ENCODE measurements around the gene IMPG2. TPM values are rescaled to one million over a fixed set of nuclear protein-coding genes. Genes with fewer than 3 reads are reported as not detected.

IMPG2 gene
- total RNA-seq, 1 donor from 2014 or later = 3.3 TPM

DNA sequence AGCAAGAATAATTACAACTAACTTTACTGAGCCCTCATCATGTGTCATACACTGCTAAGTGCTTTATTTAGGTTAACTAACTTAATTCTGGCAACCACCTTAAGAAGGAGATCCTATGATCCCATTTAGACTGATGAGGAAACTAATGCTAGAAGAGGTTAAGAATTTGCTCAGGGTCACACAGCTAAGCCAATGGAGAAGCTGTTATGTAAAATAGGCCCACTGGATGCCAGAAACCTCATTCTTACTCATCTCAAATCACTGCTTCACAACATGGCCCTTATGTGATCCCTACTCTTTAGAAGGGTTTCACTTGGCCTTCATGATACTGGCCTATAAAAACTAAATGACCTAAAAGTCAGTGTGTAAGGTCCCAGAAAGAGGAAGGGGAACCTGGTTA is 41.2 kb downstream of the IMPG2 start:
- DNase-seq (ENCODE audit: low spot score in 2 of 2) (no peak), FAIRE-seq (no peak)

DNA sequence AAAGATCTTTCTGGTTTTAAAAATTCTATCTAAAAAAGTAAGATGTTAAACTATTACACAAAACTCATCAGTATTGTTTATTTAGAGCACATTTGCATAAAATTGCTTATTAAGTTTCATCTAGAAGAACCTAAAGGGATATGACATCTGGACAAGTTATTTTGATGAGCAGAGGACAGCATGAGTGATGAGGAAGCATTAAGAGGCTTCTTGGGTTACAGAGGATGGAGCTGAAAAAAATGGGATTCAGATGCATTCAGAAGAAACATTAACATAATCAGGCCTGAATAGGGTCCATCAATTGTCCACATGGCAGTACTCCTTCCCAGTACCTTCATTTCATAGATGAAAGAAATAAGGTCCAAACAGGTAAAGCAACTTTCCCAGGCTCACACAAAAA is 41.6 kb downstream of the IMPG2 start:
- DNase-seq (ENCODE audit: low spot score in 2 of 2) = no peak
- no peak for FAIRE-seq

DNA sequence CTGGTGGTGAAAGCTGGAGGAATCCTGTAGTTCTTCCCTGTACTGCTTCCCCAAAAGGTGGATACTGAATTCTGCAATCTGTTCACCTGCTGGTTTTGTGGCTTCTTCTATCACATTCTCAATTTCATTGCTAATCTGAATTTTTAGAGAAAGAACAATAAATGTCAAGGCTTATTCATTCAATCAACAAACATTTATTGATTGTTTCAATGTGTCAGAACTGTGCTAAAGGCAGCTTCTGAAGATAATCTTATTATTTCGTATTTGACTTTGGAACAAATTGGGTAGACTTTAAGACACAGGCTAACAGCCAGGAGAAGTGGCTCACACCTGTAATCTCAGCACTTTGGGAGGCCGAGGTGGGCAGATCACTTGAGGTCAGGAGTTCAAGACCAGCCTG is 46.8 kb downstream of the IMPG2 start:
- FAIRE-seq (no peak), DNase-seq (ENCODE audit: low spot score in 2 of 2) (no peak)

DNA sequence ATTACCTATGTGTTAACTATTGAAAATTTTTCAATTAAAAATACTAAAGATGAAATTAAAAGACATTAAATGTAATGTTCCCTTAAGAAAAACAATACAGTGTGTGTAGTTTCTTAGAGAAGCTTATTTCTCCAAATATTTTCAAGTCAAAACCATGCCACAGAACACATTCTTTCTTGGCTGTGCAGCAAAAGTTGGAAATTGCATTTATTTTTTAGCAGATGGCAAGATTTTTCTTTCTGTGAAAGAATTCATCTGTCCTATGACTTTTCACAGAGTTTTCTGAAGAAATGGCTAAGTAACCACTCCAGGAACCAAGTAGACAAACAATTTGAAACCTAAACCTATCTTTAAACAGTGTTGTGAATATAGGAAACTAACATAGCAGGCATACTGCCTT is 47.2 kb downstream of the IMPG2 start:
- no peak for FAIRE-seq
- no peak for DNase-seq (ENCODE audit: low spot score in 2 of 2)

DNA sequence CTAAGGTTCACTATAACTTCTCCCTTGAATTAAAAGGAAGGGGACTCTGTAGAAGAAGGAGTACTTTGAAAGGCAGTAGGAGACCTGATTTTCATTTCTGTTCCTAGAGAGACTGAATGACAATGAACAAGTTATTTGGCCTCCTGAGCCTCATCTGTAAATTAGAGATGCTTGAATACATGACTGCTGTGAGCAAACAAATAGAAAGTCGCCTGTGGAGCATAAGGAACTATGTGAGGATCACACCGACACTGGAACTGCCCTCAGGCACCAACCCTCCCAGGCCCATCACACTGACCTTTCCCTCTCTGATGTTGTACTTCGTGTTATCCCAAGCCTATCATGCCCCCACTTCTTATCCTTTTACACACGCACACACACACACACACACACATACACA is 48.6 kb downstream of the IMPG2 start:
- no peak for DNase-seq (ENCODE audit: low spot score in 2 of 2)
- FAIRE-seq = no peak

DNA sequence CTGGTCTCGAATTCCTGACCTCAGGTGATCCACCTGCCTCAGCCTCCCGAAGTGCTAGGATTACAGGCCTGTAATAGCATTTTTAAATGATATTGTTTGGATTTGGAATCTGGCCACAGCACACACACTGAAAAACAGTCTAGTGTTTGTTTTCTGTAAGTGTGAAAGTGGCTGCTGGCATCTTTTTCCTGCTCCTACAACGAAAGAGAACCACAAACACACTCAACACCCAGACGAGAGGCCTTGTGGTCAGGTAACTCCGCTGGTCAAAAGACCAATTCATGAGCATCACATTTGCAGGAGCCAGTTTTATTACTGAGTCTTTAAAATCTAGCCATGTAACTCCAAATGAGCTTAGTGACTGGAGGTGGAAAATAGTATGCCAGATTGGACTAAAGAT is 50.2 kb downstream of the IMPG2 start:
- no peak for FAIRE-seq

DNA sequence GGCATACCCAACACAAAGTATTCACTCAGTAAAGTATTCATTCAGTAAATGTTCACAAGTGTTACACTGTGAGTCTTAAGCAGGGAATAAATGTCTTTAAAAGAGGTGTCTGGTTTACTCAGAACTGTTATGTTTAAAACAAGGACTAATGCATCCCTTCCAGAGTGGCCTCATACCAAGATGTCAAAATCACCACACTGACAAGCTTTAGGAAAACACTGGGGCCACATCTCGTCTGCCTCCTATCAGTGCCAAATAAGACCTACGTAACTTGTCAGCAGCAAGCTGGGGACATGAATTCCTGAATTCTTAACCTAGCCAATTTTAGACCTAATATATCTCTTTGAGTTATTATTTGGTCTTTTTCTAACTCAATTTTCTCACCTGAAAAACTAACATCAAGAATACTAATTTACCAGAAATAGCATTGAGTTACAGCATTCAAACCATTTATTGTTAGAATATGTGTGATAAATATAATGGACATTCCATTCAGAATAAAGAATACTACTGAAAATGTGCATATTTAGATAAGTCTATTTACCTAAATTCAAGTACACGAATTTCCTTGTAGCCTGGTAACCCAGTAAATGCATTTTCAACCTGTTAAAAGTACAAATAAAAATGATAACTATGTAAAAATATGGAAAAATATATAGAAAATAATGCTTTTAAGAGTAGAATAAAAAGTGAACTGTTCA is 51.3 kb downstream of the IMPG2 start:
- DNase-seq (ENCODE audit: low spot score in 2 of 2) = no peak
- FAIRE-seq = no peak

More for the DNA sequence above, 50.2 kb downstream of the IMPG2 start:
- DNase-seq (ENCODE audit: low spot score in 2 of 2) = no peak

DNA sequence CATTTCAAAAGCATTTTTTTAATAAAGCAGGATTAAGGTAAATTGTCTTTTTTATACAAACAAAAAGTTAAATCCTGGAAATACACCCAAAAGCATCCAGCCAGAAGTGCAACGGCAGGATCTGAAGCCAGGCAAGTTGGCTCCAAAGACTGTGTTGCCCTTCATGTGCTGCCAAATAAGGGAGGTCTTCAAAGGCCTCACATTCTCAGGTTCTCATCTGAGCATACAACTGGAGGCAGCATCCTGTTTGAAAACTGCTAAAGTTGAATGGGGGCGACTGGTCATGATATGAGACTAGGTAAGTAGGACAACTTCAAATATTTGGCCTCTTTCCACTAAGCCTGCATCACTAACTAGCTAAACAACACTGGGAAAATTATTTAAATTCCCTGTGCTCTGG is 52.2 kb downstream of the IMPG2 start:
- FAIRE-seq (no peak), DNase-seq (ENCODE audit: low spot score in 2 of 2) (no peak)

DNA sequence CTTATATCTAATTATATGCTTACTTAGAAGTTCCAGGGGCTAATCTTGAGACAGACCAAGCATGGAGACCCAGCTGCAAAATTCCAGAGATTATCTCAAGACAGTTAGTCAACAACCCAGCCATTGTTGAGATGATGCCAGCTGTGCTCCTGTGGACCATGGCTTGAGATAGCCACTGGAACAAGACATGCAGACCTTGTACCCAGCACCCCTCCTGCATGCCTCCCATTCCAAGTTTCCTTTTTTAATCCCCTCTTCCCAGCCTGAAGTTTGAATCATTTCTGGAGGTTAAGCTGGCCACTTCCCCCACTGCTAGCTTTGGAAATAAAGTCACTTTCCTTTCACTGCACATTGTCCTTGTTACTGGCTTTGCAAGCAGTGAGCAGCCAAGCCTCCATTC is 53.8 kb downstream of the IMPG2 start:
- FAIRE-seq (no peak), DNase-seq (ENCODE audit: low spot score in 2 of 2) (no peak)

DNA sequence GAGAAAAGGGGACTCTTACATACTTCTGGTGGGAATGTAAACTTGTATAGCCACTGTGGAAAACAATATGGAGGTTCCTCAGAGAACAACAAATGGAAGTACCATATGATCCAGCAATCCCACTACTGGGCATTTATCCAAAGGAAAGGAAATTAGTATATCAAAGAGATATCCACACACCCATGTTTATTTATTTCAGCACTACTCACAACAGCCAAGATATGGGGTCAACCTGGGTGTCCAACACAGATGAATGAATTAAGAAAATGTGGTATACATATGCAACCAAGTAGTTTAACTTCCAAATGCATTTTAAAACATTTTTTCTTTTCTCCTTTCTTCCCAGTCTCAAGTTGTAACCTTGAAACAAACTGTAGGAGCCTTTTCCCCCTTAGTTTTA is 54.3 kb downstream of the IMPG2 start:
- DNase-seq (ENCODE audit: low spot score in 2 of 2) (no peak), FAIRE-seq (no peak)

DNA sequence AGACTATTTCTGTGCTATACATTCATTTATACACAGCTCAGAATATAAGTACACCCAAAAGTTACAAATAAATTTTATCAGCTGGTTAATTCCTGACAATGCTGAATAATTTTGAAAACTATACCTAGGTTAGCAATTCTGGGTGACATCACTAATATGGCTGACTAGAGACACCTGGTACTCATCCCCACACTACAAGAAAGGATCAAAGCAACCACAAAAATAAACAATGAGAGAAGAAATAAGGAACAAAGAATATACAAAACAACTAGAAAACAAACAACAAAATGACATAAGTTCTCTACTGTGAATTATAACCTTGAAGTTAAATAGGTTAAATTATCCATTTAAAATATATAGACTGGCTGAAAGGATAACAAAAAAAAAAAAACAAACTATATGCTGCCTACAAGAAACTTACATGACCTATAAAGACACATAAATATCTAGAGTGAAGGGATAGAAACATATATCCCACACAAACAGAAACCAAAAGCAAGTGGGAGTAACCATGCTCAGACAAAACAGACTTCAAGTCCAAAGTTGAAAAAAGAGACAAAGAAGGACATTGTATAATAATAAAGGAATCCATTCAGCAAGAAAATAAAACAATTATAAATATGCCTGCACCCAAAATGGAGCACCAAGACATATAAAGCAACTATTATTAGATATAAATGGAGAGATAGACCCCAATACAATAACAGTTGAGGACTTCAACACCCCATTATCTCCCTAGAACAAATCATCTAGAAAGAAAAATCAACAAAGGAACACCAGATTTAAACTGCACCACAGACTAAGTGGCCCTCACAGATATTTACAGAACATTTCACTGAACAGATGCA is 57.8 kb downstream of the IMPG2 start:
- DNase-seq (ENCODE audit: low spot score in 2 of 2) (peak in 1 of 2 donors; percentile 3), FAIRE-seq (peak; percentile 87)

DNA sequence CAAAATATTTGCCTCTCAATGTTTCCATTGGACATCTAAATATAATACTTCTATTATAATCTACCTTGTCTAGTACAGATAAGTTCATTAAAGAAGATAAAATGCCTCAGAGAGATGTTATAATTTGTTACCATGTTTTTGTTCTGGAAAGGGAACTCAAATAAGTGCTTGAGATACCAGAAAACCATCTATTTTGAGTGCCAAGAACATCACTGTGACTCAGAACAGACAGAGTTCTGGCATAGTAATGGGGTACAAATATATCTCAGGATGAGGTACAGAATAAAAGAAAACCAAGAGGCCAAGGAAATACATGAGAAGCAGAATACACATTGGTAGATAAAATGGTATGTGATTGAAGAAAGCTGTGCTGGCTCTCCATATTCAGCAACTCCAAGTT is 58.9 kb downstream of the IMPG2 start:
- FAIRE-seq = no peak

DNA sequence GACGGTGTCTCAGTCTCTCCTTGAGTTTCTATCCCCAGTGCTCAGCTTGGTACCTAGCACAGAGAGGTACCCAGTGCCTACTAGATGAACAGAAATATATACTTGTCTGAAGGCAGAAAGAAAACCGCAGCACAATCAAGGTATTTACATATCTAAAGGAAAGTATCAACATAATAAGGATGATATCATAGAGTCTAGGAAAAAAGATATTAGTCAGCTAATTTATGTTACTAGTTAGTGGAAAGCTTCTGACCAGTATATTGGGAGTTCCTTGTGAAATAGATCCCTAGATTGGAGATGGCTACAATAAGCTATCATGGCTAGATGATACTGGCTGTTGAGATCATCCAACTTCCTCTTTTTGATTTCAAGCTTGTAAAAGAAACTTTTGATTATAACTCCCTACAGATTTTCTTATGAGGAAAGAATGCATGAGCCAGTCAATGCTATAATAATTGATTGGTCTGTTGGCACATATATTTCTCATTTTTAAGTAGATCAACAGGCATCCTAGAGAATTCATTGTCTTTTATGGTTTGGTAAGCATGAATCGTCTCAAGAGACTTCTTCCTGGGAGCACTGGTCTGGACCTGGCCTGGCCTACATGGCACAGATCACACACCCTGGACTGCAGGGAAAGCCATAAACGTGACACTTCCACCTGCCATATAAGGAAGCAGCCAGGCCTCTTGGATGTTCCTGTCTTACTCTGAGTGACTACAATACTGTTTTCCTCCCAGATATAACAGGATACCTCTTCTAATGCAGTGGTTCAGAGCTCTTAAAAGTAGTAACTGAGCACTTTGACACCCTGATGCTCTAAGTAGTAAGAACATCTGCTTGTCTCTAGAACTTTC is 60.7 kb downstream of the IMPG2 start:
- FAIRE-seq (no peak), DNase-seq (ENCODE audit: low spot score in 2 of 2) (no peak)

More for the DNA sequence above, 58.9 kb downstream of the IMPG2 start:
- DNase-seq (ENCODE audit: low spot score in 2 of 2) = no peak

DNA sequence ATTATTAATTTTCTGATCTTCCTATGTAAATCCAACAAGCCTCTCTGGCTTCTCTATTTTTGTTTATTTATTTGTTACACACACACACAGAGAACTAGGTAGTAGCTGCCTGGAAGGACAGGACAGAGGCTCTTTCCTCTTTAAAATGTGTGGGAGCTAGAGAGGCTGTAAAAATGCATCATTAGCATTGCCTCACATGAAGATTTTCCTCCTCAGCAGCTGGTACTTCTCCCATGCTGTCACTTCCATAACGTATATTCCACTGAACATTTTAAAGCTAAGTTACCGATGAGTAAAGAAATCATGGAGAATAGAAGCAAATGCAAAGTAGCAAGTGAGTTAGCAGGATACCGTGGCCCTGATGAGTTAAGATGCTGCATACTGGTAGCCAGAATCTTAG is 63.9 kb downstream of the IMPG2 start:
- no peak for DNase-seq (ENCODE audit: low spot score in 2 of 2)
- no peak for FAIRE-seq

DNA sequence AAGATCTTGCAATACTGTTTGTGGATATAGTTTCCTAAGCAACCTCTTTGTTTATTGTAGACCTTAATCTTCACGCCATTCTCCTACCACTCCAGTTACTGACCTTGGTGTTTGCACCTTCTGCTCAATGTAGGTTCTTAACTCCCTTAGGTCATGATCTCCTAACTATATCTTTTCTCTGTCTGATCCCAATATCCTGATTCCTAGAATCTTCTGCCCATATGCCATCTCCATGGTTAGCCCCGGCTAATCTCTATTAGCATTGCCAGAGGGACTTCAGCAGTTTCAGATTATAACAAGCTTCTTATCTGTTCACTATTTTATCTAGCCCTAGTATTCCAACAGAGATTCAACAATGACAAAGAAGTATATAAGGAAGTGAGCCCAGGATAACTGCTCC is 64.9 kb downstream of the IMPG2 start:
- FAIRE-seq = no peak
- DNase-seq (ENCODE audit: low spot score in 2 of 2) = no peak

DNA sequence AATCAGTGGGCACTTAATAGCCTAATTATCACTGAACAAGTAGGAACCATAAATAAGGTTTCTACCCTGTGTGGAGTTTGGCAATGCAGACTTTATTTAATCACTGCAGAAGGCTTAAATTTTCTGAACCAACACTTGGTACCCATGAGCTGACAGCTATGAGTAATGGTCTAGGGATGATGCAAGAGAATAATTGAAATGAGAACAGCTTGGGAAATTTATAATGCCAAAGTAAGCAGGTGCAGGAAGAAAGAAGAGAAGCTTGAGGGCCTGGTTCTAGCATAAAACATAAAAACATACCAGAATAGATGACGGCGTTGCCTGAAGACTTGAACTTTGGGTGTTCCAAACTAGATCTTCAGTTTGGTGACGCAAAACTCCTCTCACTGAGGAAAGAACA is 67.0 kb downstream of the IMPG2 start:
- DNase-seq (ENCODE audit: low spot score in 2 of 2) (no peak), FAIRE-seq (no peak)

DNA sequence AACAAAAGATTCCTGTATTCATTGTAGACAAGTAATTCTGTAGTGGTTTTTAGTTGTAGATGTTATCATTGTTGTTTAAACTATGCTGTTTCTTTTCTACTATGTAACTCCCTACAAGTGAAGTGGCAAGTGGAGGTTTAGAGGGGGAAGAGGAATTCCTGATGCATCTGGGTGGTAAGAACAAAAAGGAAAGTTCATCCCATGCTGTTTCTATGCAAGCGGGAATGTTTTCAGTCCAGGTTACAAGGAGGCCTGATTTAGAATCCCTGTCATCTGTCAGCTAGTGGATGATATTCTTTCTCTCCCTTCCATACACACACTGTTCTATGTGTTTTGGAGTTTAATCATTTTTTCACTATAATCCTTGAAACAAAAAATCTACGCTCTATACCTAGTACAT is 67.4 kb downstream of the IMPG2 start:
- FAIRE-seq (no peak), DNase-seq (ENCODE audit: low spot score in 2 of 2) (no peak)

DNA sequence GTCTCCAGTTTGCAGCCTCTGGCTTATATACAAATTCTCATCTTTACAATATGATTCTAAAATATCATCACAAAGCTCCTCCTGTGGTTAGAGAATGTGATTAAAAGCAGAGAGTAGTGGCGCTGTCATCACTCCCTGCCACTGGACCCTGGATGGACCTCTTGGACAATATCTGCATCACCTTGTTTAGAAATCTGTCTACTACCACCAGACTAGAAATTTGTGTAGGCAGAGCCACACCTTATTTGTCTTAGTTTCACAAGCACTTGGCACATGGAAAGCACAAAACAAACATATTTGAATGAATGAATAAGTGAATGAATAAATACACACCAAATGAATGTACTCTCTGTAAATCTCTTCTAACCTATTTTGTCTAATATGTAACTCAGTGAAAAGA is 68.1 kb downstream of the IMPG2 start:
- FAIRE-seq (no peak), DNase-seq (ENCODE audit: low spot score in 2 of 2) (no peak)

DNA sequence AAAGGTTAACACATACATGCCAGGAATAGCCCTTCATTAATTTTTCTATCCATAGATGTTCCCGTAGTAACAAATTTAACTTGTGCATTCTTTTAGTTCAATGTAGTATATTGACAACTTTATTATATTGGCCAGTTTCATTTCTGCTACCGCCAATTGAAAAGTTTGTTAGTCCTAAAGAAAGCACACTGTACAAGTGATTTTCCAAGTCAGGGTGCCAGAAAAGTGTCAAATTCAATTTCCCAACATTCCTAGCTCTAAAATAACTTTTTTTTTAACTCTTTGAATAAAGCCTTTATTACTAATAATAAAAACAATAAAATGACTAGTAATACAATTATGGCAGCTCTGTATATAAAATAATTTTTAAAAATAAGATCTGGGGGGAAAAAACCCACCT is 68.9 kb downstream of the IMPG2 start:
- FAIRE-seq = no peak
- DNase-seq (ENCODE audit: low spot score in 2 of 2) = no peak

DNA sequence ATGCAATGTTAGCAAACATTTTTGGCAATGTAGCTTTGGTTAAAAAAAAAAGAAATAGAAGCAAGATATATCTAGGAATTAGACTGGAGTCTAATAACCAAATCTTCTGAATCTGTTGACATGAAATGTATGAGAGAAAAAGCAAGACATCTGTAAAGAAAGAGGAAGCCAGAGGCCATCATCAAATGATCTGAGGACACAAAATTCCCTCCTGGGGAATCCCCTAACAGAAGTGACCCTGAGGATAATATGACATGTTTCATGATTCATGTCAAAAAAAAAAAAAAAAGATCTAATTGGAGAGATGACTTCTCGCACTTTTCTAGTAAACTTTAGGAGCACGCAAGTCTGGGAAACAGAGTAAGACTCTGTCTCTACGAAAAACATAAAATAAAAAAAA is 70.9 kb downstream of the IMPG2 start:
- FAIRE-seq (no peak), DNase-seq (ENCODE audit: low spot score in 2 of 2) (no peak)

DNA sequence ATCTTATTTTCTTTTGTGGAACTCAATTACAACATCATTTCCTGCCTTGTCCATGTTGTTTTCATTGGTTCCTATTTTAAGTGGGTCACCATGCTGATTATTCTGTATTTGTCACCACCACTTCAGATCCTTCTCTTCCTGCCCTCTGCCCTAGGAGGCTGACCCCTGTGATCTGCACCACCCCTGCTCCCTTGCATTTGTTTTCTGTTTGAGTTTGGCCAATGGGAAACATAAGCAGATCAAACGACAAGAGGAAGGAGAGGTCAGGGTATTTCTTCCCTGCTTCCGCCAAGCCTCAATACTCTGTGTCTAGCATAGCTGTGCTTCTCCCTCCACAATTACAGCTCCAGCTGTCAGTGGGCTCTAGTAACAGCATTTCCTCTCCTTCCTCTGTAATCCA is 71.6 kb downstream of the IMPG2 start:
- no peak for DNase-seq (ENCODE audit: low spot score in 2 of 2)

More for the DNA sequence above, 71.6 kb downstream of the IMPG2 start:
- no peak for FAIRE-seq

All from frontal cortex (tissue), 4 donors.